Transverse colon (tissue), 4 donors: Measurements from ENCODE around the gene RAB4A. TPM values are rescaled to one million over a fixed set of nuclear protein-coding genes. Genes with fewer than 3 reads are reported as not detected.
A peak's percentile ranks its signal among the peaks of the same experiment; 100 is the strongest.

Experiments used
- DNase-seq: peaks from one replicate; pipeline ENCODE4 v3.0.0-alpha.2; 2019
- H3K27ac ChIP-seq, 4 donors: fragments of 200-600 bp; sonication (generic); 2 replicates each; pipeline ENCODE4 v1.5.1; 2016 to 2018; ENCODE audit warnings: inconsistent platforms in 4 of 4
- H3K27me3 ChIP-seq: fragments of 200-600 bp; sonication (generic); 2 replicates; pipeline ENCODE4 v1.5.1; 2017; ENCODE audit warnings: inconsistent platforms
- H3K36me3 ChIP-seq, 4 donors: fragments of 200-600 bp; sonication (generic); 2 replicates each; pipeline ENCODE4 v1.5.1; 2017 to 2019; ENCODE audit warnings: inconsistent platforms in 4 of 4
- H3K4me1 ChIP-seq, 4 donors: fragments of 200-600 bp; sonication (generic); 2 replicates each; pipeline ENCODE4 v1.5.1; 2017 to 2020; ENCODE audit warnings: inconsistent platforms in 4 of 4
- H3K4me3 ChIP-seq, 4 donors: fragments of 200-600 bp; sonication (generic); 1 replicate in 1 of 4; 2 replicates in 3 of 4; pipeline versions ENCODE4 v1.5.1 to v1.6.1; 2017 to 2019; ENCODE audit warnings: inconsistent platforms in 4 of 4
- H3K9me3 ChIP-seq, 2 donors: fragments of 200-600 bp; sonication (generic); 2 replicates each; pipeline ENCODE4 v1.5.1; 2017 to 2019; ENCODE audit warnings: inconsistent platforms in 2 of 2
- CTCF ChIP-seq, 5 experiments: fragments of 200-600 bp in 3 of 5; fragments of 450-650 bp in 2 of 5; sonication (generic) in 3 of 5; IDR thresholded peaks; 1 replicate in 2 of 5; 2 replicates in 3 of 5; pipeline ENCODE4 v1.5.1; 2016 to 2017; ENCODE audit warnings: antibody characterized with exemption in 5 of 5, inconsistent platforms in 3 of 5, mild to moderate bottlenecking in 2 of 5, moderate library complexity in 1 of 5
- EP300 ChIP-seq: sonication (generic); formaldehyde crosslinking; IDR thresholded peaks from one replicate; pipeline ENCODE4 v1.6.1; 2017; ENCODE audit warnings: antibody characterized with exemption, low read depth
- POLR2A ChIP-seq: fragments of 450-650 bp; IDR thresholded peaks from one replicate; pipeline ENCODE4 v1.6.1; 2016; ENCODE audit warnings: antibody characterized with exemption, mild to moderate bottlenecking, moderate library complexity
- POLR2AphosphoS5 ChIP-seq, 3 donors: sonication (generic); formaldehyde crosslinking; IDR thresholded peaks; one replicate each; pipeline ENCODE4 v1.6.1; 2016; ENCODE audit warnings: antibody characterized with exemption in 3 of 3
- WGBS, 2 donors: methylation state at CpG; one replicate each; pipeline ENCODE4 v1.1.5; 2018; ENCODE audit warnings: low coverage in 1 of 2; 5-methylcytosine and 5-hydroxymethylcytosine counted together
- in situ Hi-C, 4 donors: fragments of 200-750 bp; cut with MboI; loops; one replicate each; pipeline versions ENCODE4 v1.15.0 to v1.15.1; 2017; ENCODE audit warnings: low sequenced_read_pairs in 3 of 4, low pct_ligation_motif_present in 1 of 4, low pct_unique_long_range_greater_than_20kb in 1 of 4
- intact Hi-C: fragments of 100-400 bp; cut with DNase I; formaldehyde crosslinking; loops from one replicate; pipeline ENCODE4 v1.15.1; 2023; ENCODE audit warnings: low total_unique reads
- total RNA-seq, 4 donors: library from RNA; depleted of rRNA; stranded (reverse); fragments of >200 nt; gene quantifications; one replicate each; pipeline ENCODE4 v1.1.0, GENCODE V29; 2016

RAB4A gene
- 10 to 100 TPM in 3 of 4 donors, 1 to 10 TPM in 1; 7.4 to 56.9 (median 28.0) TPM for total RNA-seq

DNA sequence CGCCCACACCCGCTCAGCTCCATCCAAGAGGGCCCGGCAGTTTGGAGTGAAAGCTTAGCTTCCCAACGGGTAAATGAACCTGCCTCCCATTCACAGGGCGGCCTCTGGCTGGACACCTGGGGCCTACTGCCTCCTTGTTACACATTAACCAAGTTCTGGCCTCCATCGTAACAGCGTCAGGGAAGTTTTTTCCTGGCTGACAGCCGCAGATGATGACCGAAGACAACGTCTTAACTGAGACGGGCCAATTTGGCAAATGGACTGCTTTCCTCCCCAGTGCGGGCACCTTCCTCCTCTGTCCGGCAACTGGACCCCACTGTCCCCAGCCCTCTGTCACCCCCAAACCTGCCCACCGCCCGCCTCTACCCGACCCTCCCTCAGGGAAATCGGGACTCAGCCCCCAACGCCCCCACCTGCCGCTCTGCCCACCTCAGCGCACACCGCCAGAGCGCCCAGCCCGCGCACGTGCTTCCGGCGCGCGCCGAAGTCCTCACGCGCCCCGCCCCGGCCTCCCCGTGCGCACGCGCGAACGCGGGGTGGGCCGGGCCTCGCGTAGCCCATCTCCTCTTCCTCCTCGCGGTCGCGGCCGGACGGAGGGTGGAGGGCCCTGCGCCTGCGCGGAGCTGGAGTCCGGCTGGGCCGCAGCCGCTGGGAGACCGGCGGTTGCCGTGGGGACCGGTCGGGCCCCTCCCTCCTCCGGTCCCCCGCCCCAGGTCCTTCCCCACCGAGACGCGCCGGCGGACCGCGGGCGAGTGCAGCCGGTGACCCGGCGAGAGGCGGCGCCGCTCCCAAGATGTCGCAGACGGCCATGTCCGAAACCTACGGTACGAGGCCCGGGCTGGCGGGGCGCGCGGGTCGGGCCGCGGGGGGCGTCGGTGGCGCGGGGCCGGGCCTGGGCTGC is at the start of gene RAB4A:
Gene RAB4A (plus strand): TSS at position 565 of the 901 bp plus-strand sequence. CDS start 229 bp downstream, at position 794.
- no peaks in the 10 kb centered on the region for H3K36me3 ChIP-seq
- peaks cover 16 to 49% (median 31%) of the 10 kb centered on the region in 4 donors for H3K4me1 ChIP-seq
- H3K27ac ChIP-seq, result peak within 1 kb of the TSS; percentile 86 to 90 (median 87)
- in situ Hi-C loops, result loop anchor here in 3 of 4 donors (25.0 kb wide), 2 partner anchors 217 to 1042 kb away; no protein-coding TSS in a partner anchor
- peak; percentile 92 for DNase-seq
- WGBS, 2 donors, result 11 to 19% methylated on average over 13 to 39 of the region's 95 CpGs
- TF ChIP-seq EP300, result no peak
- TF ChIP-seq CTCF (IDR thresholded peaks at IDR 0.05), result no peak
- peak; percentile 79 for TF ChIP-seq POLR2A
- peak; percentile 65 to 89 (median 86) for TF ChIP-seq POLR2AphosphoS5 (IDR thresholded peaks at IDR 0.05)
- peak within 1 kb of the TSS; percentile 67 to 90 (median 80) for H3K4me3 ChIP-seq
- no peaks in the 10 kb centered on the region for H3K27me3 ChIP-seq
- intact Hi-C loops, result no loop called here
- peaks cover 0 to 4% of the 10 kb centered on the region in 2 donors for H3K9me3 ChIP-seq

- 91 to 93% methylated on average over 3 of the region's 3 CpGs for WGBS, 2 donors
- TF ChIP-seq CTCF (IDR thresholded peaks at IDR 0.05) (no peak), POLR2AphosphoS5 (IDR thresholded peaks at IDR 0.05) (no peak), EP300 (no peak), POLR2A (no peak)
- H3K27me3 ChIP-seq, result no peaks in the 10 kb centered on the region
- peak overlapping the region; percentile 68 to 81 (median 79) for H3K27ac ChIP-seq
- peaks cover 0 to 25% (median 16%) of the 10 kb centered on the region in 4 donors for H3K4me1 ChIP-seq
- no peaks in the 10 kb centered on the region for H3K9me3 ChIP-seq
- H3K4me3 ChIP-seq, result no peak overlapping the region
- H3K36me3 ChIP-seq, result no peaks in the 10 kb centered on the region
- in situ Hi-C loops (loop anchor here in 1 of 4 donors (10.0 kb wide), 1 partner anchor 487 kb away; the partner anchor contains the start of gene RHOU), intact Hi-C loops (no loop called here)
- DNase-seq, result no peak
Observed at GRCh38 chr1:229222081-229222480, 48.8 kb upstream of the RAB4A start.

GRCh38 chr1:229223498-229223897 is 47.4 kb upstream of the RAB4A start:
- Histone ChIP-seq H3K36me3 (no peaks in the 10 kb centered on the region), H3K27me3 (no peaks in the 10 kb centered on the region), H3K4me1 (peaks cover 0 to 29% (median 19%) of the 10 kb centered on the region in 4 donors), H3K27ac (no peak overlapping the region), H3K9me3 (no peaks in the 10 kb centered on the region), H3K4me3 (no peak overlapping the region)
- no peak for TF ChIP-seq POLR2A
- TF ChIP-seq POLR2AphosphoS5 (IDR thresholded peaks at IDR 0.05), result no peak
- TF ChIP-seq EP300, result no peak
- TF ChIP-seq CTCF (IDR thresholded peaks at IDR 0.05), result no peak
- intact Hi-C loops (no loop called here), in situ Hi-C loops (loop anchor here in 1 of 4 donors (10.0 kb wide), 1 partner anchor 489 kb away; the partner anchor contains the start of gene RHOU)
- WGBS, 2 donors, result 66% methylated on average over 8 of the region's 8 CpGs; no CpG with 5 or more reads in 1 of the 2 donors
- no peak for DNase-seq

- Histone ChIP-seq H3K27ac (no peak overlapping the region), H3K4me3 (no peak overlapping the region), H3K36me3 (no peaks in the 10 kb centered on the region), H3K9me3 (no peaks in the 10 kb centered on the region), H3K27me3 (no peaks in the 10 kb centered on the region), H3K4me1 (peaks cover 5 to 35% (median 23%) of the 10 kb centered on the region in 4 donors)
- in situ Hi-C loops (loop anchor here in 1 of 4 donors (10.0 kb wide), 1 partner anchor 490 kb away; the partner anchor contains the start of gene RHOU), intact Hi-C loops (no loop called here)
- no peak for DNase-seq
- TF ChIP-seq EP300, result no peak
- TF ChIP-seq POLR2A, result no peak
- no peak for TF ChIP-seq POLR2AphosphoS5 (IDR thresholded peaks at IDR 0.05)
- no peak for TF ChIP-seq CTCF (IDR thresholded peaks at IDR 0.05)
- WGBS, 2 donors, result 78 to 79% methylated on average over 2 of the region's 2 CpGs
Observed at GRCh38 chr1:229224308-229224707, 46.6 kb upstream of the RAB4A start.
